Measurements from ENCODE around the gene OPRM1.
"Not testable (repeated sequence)": the region's sequence is repeated elsewhere in the genome, so short reads cannot be mapped to it uniquely, and the experiment has no call there.

Gene OPRM1

DNA sequence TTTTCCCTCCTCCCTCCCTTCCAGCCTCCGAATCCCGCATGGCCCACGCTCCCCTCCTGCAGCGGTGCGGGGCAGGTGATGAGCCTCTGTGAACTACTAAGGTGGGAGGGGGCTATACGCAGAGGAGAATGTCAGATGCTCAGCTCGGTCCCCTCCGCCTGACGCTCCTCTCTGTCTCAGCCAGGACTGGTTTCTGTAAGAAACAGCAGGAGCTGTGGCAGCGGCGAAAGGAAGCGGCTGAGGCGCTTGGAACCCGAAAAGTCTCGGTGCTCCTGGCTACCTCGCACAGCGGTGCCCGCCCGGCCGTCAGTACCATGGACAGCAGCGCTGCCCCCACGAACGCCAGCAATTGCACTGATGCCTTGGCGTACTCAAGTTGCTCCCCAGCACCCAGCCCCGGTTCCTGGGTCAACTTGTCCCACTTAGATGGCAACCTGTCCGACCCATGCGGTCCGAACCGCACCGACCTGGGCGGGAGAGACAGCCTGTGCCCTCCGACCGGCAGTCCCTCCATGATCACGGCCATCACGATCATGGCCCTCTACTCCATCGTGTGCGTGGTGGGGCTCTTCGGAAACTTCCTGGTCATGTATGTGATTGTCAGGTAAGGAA, at the start of gene OPRM1:
Gene OPRM1, plus strand, starts transcription at position 10 of the 612 bp plus-strand sequence. Its CDS starts 305 bp downstream, at position 315.
- DNase-seq: no peak

GRCh38 chr6:153989989-153990388, 49.1 kb upstream of the OPRM1 start:
- DNase-seq: no peak

- DNase-seq: no peak
Measured at GRCh38 chr6:153994004-153994403, 45.0 kb upstream of the OPRM1 start.

DNA sequence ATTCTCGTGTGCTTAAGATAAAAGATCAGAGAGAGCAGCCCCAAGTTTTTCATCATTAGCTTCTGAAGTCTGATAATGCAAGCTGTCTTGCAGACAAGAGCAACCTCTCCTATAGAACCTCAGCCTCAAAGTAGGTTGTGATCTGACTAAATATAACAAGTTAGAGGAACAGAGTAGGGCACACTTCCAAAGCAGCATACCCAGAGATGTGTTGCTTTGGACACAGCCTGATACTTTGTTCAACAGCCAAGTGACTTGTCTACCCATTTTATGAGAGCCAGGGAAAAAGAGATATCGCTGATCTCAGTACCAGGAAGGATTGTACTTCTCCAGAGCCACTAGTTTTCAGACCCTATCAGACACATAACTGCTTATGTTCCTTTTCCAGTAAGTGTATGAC, 44.2 kb upstream of the OPRM1 start:
- no peak for DNase-seq

DNA sequence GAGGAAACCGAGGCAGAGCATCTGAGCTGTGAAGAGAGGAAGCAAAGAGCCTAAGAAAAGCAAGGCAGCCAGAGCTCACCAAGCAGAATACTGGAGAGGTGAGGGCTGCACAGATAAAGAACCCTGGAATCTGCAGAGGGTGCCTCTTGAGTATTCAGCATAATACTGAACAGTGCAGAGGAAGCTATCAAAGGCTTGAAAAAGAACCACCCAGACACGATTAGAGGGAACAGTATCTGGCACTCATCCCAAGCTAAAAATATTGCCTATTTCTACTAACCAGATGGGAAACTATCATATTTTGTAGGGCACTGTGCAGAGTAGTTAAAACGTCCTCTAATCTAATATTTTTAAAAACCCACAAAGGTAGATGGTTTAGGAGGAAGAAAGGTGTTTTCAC, 41.8 kb upstream of the OPRM1 start:
- no peak for DNase-seq

- no peak for DNase-seq
Measured at GRCh38 chr6:154001494-154002285, 37.4 kb upstream of the OPRM1 start.

DNA sequence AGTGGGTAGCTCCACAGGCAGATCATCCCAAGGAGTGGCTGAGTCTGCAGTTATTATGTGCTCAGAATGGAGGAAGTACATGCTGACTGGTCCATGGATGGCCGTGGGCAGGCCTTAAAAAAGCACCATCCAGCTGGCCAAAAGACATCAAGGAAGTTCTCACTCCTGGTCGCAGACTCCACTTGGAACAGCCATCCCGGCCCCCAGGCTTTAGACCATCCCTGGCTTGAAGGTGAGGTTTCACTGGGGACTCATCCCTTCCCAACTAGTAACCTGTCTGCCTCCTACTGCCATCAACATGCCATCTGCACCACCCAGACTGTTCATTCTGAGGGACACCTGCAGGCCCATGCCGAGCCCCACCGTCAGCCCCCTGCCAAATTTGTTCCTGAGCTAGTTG, 36.1 kb upstream of the OPRM1 start:
- no peak for DNase-seq

DNA sequence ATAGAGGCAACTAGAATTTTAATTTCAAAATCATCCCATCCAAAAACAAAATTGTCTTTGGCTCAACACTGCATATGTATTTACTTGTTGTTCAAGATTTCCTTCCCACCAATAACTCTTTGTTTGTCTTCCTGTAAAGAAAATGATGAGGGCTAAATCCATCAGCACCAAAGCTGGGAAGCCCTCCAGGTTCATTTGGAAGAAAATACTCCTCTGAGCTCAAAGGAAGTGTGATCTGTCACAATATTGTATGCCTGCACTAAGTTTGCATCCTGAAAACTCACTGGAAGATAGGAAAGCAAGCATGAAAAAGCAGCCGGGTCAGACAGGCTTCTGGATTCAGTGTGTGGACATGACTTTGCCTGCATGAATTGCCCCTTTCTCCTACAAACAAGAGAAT, 28.7 kb upstream of the OPRM1 start:
- no peak for DNase-seq

DNA sequence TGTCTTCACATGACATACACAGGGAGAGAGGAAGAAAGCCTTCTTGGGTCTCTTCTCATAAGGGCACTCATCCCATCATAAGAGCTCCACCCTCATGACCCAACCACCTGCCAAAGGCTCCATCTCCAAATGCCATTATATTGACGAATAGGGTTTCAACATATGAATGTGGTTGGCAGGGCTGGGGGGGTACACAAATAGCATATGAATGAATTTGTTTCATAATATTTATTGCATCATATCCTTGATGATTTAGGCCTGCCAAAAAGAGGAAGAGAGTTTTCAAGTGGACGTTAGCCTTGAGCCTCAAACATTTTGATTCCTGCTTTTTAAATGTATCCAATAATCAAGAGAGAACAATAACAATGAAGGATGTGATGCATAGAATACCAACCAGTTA, 26.2 kb upstream of the OPRM1 start:
- DNase-seq: no peak

- DNase-seq: no peak
Measured at GRCh38 chr6:154017786-154018185, 21.3 kb upstream of the OPRM1 start.

DNA sequence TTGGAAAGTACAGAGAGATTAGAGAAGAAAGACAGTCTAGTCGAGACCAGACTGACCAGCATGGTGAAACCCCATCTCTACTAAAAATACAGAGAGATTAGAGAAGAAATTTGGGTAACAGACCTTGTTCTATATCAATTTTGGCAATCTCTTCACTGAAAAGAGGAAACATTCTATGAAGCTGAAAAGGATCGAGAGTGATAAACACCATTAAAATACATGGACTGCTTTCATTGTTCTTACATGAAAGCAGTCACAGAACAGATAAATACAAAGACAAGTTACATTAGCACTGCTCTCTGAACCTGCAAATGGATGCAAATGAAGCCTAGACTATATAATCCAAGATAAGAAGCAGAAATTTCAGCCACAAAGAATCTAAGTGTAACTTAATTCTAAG, 8.4 kb upstream of the OPRM1 start:
- no peak for DNase-seq

DNA sequence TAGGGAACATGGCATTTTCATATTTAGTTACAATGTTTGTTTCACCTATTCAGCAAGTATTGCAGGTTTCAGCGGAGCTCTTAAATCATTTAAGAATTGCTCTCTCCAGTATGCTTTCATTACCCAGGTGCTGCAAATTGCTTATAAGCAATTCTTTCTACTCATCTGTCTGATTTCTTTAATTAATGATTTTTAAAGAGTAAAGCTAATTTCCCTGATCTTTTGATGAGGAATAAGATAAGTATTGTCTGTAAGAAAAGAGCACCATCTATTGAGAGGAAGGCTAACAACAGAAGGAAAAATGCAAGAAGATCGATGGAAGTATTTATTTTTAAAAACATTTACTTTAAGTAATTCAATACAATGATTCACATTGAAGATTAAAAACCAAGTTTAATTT, 2.0 kb downstream of the OPRM1 start:
- no peak for DNase-seq

DNA sequence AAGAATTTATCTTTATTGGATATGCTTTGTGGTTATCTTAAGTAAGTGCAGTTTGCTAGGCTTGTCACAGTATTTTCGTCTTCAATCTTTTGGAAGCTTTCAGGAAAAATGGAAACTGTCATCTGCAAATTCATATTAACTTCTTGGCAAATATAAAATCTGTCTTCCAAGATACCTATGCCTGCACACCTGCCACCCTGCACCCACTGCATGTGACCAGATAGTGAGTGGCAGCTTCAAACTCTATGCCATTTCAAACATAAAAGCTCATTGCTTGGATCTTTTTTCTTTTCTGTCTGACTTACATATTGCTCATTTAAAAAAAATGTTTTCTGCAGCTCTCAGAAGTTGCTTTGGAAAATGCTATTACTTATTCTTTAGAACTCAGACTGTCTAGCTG, 14.1 kb downstream of the OPRM1 start:
- DNase-seq: no peak

GRCh38 chr6:154056536-154056935, 17.5 kb downstream of the OPRM1 start:
- DNase-seq: no peak

DNA sequence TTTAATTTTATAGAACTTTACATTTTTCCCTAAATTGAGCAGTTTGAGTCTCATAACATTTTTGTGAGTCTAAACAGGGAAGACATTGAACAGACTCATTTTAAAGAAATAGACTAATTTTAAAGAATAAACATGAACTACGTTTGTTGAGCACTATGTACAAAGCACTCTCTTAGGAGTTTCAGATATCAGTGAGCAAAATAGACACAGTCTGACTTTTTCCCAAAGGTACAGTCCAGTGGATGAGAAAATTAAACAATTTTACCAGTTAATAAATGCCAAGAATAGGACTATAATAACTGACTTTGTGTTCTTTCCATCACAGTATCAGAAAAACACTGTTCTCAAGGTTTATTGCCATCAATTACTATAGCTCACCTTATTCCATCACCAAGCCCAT, 18.1 kb downstream of the OPRM1 start:
- DNase-seq: no peak

DNA sequence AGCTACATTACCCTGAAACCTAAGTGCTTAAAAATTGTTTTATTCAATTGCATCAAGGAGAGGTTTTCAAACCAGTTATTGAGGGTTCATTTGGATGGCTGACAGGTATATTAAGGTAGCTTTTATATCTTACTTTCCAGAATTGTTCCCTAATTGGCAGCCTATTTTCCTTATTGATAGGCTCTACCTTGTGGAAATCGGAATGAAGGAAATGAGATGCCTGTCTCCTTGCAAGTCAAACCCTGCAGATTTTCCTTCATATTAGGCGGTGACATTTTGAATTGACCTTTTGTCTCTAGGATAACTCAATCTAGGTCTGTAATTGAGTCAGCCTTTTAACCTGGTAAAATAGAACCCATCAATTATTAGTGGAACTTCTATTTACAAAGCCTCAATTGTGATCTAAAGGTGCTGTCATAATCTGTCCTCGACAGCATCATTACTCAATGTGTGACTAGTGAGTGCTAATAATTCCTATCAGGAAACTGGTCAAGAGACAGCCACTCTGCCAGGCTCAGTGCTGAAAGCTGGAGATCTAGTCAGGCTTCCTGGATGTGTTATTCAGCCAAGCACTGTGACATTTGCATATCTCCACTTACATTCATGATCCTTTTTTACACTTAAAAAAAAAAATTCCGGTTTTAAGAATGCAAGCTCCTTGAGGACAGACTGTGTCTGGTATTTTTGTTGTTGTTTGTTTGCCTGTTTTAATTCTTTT, 20.1 kb downstream of the OPRM1 start:
- no peak for DNase-seq

GRCh38 chr6:154060076-154060475, 21.0 kb downstream of the OPRM1 start:
- DNase-seq: no peak

DNA sequence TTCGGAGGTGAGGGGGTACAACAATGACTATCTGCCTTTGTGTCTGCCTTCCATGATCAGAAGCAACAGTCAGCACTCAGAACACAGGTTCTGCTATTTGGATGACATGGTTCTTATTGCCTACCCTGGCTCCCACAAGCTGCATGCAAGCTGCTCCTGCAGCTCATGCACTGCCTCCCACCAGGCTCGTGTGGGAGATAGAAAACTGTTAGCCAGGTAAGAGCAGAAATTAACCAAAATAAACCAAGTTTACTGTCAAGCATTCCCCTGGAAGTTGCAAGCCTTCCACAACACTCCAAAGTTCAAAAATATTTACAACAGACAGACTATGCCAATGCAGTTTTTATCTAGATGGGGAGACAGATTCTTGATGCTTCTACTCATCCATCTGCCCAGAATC, 31.0 kb downstream of the OPRM1 start:
- DNase-seq: no peak

GRCh38 chr6:154070657-154071056, 31.6 kb downstream of the OPRM1 start:
- no peak for DNase-seq

DNA sequence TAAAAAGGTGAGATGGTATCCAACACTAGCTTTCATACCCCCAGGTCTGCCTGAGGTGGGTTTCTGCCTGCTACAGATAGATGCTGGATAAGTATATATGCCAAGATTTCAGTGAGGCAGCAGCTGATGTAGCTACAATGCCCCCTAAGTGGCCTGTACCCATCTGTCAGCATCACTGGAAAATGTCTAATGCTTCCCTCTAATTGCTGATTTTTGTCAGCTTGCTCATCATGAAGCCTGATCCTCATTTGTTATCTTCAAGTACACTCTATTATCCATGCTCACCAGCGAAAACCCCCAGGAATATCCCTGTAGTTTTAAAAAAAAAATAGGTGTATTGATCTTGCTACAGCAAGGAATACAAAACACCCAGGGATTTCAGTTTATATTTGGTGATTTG, 32.2 kb downstream of the OPRM1 start:
- no peak for DNase-seq

DNA sequence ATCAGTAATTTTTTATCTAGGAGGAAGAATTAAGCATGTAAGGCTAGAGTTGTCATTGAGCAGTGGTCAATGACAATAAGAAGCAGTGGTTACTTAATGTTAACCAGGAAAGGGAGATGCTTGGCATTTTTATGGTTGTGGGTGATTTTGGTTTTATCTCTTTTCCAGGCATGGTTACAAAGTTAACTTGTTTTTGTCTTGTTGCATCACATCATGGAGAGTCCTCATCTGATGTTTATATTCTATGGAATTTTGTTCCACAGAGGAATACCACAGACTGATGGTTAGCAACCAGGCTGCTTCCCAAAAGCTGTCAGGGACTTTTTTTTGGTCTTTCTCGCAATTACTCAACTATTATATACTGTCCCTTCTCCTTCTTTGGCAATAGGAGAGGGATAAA, 32.7 kb downstream of the OPRM1 start:
- no peak for DNase-seq

- DNase-seq: not testable (repeated sequence)
Measured at GRCh38 chr6:154078596-154078995, 39.6 kb downstream of the OPRM1 start.

DNA sequence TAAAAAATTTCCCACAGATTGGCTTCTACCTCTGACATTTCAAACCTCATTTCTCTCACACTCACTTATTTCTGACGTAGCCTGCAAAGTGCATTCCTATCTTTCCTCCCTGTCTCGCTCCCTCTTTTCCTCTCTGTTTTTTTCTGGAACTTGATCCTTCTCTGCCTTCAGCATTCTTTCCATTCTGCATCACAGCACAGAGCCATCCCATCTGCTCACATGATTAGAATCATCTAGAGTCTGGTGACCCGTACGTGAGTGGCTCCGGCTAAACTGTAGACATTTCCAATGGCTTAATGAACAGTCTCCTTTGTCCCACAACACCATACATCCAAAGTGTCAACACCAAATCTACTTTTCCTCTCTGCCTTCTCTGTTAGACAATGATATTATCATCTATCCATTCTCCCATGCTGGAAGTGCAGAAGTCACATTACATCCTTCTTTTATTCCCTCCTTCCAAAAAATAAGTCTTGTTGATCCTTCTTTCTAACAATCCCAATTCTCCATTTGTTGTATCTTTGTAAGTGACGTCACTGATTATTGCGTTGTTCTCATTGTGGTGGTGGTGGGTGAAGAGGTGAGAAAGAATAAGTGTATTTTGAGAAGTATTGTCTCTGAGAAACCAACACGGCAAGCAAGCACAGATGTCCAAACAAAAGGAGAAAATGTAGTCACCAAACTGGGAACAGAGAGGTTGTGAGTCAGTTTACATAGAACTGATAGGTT, 41.6 kb downstream of the OPRM1 start:
- DNase-seq: no peak
